ENCODE measurements around the gene GATD1. TPM values are rescaled to one million over a fixed set of nuclear protein-coding genes. Genes with fewer than 3 reads are reported as not detected.
A peak's percentile ranks its signal among the peaks of the same experiment; 100 is the strongest.

The GATD1 gene
- total RNA-seq, 1 experiment from 2014 or later, result 17.3 TPM

DNA sequence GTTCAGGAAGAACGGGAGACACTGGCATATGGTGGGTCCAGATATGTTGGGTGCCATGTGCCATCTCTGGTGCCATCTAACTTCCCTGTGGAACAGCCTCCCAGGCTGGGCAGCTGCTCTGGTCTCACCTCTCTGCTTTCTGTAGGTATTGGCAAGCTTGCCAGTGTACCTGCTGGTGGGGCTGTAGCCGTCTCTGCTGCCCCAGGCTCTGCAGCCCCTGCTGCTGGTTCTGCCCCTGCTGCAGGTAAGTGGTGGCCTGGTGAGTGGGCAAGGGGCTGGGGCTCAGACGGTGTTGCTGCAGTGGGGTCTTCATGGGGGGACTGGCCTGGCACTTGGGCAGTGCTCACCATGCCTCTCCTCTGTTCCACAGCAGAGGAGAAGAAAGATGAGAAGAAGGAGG, 35.1 kb upstream of the GATD1 start:
- DNase-seq (ENCODE audit: low read depth), result no peak

DNA sequence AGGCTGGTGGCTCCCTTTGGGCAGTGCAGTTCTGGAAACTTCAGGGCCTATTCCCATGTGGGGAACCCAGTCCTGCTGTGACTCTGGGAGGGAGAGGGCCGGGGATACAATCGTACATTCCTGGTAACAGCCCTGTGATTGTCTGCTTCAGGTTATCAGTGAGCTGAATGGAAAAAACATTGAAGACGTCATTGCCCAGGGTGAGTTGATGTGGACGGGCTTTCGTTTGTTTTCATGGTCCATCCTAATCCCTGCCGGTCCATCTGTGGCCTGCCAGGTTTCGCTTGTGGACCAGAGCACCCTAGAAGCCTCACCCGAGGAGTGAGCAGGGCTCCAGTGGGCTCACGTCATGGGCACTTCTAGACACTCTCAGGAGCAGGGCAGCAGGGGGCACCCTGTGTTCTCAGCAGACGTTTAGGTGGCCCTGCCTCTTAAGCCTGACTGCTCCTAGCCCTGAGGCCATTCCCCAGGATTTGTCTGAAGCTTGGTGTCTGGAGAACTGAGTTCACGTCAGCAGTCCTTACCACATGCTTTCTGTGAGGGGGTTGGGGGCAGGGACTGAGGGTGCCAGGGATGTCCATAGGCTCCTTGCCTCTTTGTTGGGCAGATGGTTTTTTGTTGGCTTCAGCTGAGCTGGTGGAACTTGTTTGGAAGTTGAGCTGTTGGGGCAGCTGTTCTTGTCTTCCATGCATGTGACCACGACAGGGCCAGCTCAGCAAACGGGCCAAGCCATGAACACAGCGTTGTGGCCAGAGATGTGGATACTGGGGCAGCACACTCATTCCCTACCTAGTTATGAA, 34.4 kb upstream of the GATD1 start:
- DNase-seq (ENCODE audit: low read depth), result no peak

- no peak for DNase-seq (ENCODE audit: low read depth)
These were observed 32.8 kb upstream of the GATD1 start for GRCh38 chr11:810040-810567.

- DNase-seq (ENCODE audit: low read depth), result peak; percentile 98
These were observed 32.2 kb upstream of the GATD1 start, which contains the start of gene RPLP2 for GRCh38 chr11:809287-810039. Gene RPLP2 (plus strand): TSS chr11:809967. CDS start chr11:810235, 268 bp downstream.

DNA sequence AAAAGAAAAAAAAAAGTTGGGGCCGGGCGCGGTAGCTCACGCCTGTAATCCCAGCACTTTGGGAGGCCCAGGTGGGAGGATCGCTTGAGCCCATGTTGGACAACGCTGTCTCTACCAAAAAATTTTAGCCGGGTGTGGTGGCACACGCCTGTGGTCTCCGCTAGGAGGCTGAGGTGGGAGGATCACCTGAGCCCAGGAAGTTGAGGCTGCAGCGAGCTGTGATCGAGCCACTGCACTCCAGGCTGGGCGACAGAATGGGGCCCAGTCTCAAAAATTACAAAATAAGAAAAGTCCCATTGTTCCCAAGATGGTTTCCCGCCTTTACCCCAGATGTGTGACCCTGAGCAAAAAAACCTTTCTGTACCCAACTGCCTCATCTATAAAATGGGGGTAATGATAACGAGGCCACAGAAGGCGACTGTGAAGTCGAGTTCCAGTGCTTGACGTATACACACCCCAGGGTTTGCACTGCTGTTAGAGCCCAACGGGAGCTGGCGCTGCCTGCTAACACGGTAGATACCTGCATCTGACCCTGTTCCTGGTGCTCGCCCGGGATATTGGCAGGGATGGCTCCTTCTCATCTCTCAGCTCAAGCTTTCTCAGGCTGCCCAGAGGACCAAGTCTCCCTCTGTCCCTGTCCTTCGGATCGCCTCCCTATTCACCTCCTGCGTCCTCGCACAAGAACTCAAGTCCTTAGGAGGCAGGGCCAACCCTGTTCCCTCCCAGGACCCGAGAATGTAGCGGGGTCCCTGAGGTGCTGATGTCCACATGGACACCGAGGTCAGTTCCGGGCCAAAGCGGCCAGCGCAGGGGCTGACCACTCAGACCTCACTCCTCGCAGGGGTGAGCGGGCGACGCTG, 31.4 kb upstream of the GATD1 start:
- DNase-seq (ENCODE audit: low read depth), result peak; percentile 30

DNA sequence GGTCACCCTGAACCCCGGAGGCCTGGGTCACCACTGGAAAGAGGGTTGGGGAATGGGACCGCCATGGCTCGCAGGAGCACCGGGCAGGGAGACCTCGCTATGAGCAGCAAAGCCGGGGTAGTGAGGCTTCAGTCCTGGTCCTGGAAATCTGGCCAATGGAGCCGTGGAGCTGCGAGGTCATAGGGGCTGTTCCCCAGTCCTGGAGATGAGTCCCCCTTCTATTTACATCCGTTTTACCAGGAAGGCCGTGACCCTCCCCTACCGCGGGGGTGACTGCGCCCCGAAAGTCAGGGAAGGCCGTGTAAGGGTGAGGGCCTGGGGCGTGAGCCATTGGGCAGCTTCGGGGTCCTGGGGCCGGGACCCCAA, 27.3 kb upstream of the GATD1 start:
- DNase-seq (ENCODE audit: low read depth), result no peak

GRCh38 chr11:803770-804598, 26.7 kb upstream of the GATD1 start:
- DNase-seq (ENCODE audit: low read depth), result no peak

DNA sequence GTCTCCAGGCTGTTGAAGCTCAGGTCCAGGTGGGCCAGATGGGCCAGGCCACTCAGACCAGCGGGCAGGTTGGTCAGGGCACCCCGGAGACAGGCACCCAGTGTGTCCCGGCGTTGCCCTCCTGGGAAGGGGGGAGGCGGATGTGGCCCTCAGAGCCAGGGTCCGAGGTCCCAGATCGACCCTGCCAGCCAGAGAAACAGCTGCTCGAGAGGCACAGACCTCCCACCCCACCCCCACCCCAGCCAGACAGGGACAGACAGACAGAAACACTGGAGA, 26.1 kb upstream of the GATD1 start:
- DNase-seq (ENCODE audit: low read depth), result no peak

DNA sequence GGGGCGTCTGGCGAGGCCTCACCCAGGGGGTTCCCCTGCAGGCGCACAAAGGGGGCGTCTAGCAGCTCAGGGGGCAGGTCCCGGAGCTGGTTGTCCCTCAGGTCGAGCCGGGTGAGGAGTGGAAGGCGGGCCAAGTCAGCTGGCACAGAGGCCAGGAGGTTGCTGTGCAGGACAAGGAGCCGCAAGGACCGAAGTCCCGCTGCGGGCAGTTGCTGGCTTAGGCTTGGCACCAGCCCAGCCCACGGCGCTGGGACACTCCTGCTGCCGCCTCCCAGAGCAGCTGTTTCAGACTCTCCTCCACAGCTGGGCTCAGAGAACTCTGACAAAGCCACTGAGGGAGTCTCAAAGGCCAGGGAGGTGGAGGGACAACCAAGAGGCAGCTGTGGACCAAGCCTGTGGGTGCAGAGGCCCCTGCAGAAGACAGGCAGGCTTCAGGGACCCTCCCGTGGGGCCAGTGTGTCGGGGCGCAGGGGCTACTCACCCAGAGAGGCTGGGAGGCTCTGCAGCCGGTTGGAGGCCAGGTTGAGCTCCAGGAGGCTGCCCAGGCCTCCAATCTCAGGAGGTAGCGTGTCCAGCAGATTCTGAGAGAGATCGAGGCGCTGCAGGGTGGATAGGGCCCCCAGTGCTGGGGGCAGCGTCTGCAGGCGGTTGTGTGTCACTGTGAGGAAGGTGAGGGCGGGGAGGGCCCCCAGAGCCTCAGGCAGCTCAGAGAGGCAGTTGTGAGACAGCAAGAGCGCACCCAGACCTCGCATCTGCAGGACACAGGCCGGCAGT, 25.6 kb upstream of the GATD1 start:
- no peak for DNase-seq (ENCODE audit: low read depth)

- no peak for DNase-seq (ENCODE audit: low read depth)
These were observed 24.8 kb upstream of the GATD1 start for GRCh38 chr11:802018-802617.

DNA sequence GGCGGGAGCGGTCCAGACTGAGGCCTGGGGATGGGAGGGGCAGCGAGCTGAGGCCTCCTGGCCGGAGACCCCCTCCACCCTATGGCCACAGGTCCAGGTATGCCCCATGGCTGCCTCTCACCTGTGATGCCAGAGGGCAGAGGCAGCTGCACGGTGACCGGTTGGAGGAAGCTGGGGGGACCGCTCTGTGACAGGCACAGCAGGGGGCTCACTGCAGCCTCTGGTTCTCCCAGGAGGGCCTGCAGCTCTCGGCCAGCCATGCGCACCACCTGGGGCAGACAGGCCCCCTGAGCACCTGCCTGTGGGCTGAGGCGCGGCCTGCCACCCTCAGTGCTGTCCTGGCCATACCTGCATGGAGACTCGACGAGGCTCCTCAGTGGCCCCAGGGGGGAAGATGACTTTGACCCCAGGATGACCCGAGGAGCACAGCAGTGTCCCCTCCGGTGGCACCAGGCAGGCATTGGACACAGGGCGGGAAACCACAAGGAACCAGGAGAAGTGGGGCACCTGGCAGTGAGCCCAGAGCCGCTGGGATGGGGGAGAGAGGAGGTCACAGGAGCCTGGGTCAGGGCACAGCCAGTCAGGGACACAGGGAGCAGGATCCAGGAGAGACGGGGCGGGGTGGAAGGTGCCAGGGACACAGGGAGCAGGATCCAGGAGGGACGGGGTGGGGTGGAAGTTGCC, 24.0 kb upstream of the GATD1 start:
- DNase-seq (ENCODE audit: low read depth), result no peak

GRCh38 chr11:800473-800872, 23.2 kb upstream of the GATD1 start:
- no peak for DNase-seq (ENCODE audit: low read depth)

DNA sequence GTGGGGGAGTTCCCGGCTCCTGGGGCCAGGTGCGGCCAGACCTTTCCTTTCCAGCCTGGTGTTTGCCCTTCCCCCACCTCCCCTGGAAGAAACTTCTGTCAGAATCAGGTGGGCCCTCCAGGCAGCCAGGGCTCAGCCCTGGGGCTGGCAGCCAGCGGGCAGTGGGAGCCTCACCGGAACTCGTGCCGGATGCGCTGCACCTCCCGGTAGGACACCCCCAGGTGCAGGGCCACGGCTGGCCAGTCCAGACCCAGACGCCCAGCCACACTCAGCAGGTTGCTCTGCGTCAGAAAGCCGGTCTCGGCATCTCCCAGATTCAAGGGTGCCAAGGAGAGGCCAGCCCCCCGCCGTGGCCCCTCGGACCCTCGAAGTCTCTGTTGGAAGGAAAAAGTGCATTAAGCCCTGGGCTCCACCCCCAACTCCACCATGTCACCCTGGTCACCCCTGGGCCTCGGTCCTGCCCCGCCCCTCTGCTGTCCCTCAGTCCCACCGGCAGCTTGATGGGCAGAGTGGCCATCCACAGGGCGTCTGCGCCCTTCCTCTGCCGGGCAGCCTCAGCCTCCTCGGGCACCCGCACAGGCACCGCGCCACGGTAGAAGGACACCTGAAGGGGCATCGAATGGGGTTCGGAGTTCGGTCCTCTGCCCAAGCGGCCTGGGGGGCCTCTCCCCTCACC, 22.5 kb upstream of the GATD1 start:
- DNase-seq (ENCODE audit: low read depth), result no peak

DNA sequence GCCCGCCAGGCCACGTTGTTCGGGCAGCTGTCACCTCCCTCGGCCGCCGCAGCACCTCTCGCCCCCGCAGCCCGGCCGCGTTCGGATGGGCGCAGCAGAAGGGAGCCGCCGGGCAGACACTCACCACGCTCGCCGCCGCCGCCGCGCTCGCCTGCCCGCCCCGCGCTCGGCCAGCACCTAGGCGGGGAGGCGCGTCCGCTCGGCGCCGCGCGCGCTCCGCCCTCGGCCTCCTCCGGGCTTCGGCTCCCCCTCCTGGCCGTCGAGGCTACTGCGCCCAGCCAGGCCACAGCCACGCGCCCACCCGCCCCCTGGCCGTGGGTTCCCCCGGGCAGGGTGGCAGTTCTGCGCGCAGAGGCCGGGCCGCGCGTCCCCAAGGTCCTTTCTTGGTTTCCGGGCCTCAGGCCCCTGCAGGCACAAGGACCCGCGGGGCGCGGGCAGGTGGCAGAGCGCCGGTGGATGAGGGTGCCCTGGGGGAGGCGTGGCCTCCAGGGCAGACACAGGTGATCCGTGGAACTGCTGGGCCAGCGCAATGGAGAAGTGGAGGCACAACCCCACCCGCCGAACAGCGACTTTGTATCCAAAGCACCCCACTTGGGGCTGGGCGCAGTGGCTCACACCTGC, 20.9 kb upstream of the GATD1 start, which contains the start of gene SLC25A22:
SLC25A22 (minus strand) TSS at position 189 of the 621 bp plus-strand sequence. CDS start 3,275 bp downstream, outside the sequence.
- peak; percentile 90 for DNase-seq (ENCODE audit: low read depth)

- peak; percentile 82 for DNase-seq (ENCODE audit: low read depth)
These were observed 20.2 kb upstream of the GATD1 start for GRCh38 chr11:797296-798092.

DNA sequence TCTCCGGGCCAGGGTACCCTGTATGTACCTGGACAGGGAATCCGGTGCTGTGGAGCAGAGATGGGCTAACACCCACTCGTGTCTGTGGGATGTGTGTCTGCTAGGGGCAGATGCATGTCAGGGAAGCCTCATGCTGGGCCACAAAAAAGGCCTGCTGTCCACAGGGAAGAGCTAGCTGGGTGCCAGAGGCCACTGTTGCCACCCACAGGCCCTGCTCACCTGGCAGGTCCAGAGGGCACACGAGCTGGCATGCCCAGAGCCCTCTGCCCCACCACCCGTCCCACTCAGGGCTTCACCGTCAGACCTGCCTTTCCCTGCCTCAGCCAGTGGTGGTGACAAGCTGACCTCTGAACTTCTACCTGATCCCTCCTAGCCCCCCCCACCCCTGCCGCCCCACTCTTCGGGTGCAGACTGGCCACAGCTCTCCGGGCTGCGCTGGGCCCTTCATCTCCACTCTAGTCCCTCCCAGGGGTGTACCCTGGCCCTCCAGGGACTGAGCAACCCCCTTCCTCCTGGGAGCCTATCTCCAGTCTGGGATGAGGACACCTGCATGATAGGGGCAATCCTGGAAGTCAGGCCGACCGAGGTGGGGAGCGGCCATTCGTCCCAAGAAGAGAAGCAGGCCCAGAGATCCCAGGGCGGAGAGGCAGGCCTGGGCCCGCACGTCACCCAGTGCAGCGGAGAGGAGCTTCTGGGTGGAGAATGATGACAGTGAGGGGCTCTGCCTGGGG, 19.4 kb upstream of the GATD1 start:
- DNase-seq (ENCODE audit: low read depth), result no peak
